GM12892 (cell line): ENCODE data around the gene OXNAD1.

ENCODE experiments used
- POLR2A ChIP-seq: IDR thresholded peaks from 2 replicates; pipeline ENCODE4 v1.6.1; 2011; ENCODE audit warnings: low read depth, low read length, control low read depth
- POLR2AphosphoS5 ChIP-seq: IDR thresholded peaks from 2 replicates; pipeline ENCODE4 v1.6.1; 2011; ENCODE audit warnings: low read depth, low read length, control low read depth
- TAF1 ChIP-seq: IDR thresholded peaks from 2 replicates; pipeline ENCODE4 v1.6.1; 2011; ENCODE audit warnings: low read depth, mild to moderate bottlenecking, control low read depth, low read length, borderline replicate concordance

DNA sequence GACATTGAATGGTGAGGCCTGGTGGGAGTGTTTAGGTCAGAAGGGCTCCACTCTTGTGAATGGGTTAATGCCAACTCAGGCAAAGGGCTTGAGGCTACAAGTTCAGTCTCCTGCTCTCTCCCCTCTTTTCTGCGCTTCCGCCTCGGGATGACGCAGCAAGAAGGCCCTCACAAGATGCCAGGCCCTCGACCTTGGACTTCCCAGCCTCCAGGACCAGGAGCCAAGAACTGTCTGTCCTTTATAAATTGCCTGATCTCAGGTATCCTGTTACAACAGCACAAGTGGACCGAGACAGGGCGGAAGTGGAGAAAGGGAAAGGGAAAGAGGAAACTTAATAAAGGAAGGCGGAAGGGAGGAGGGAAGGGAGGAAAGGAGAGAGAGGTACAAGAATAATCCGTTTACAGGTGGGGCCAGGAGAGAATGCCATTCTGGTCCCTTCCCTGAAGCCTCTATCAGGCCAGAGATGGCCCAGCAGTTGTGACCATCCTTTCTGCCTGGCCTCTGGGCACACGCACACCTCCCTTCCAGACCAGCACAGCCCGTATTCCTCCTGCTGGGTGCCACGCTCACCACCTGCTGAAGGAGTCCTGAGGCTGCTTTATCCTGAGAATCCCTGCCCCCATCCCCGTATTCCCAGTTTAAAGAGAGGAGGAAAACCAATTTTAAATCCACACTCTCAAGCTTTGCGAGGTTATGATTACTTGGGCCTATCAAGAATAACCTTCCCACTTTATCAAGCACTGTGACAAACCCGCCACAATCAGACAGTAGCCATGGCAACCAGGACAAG, 64.2 kb downstream of the OXNAD1 start:
- TF ChIP-seq POLR2A, result no peak
- peak; percentile 57 for TF ChIP-seq POLR2AphosphoS5
- TF ChIP-seq TAF1, result no peak
